HG03520 (cell line): ENCODE results near the gene TMEM63C.

ENCODE experiments used
- ATAC-seq: cut with Tn5 transposase; IDR thresholded peaks from one replicate; pipeline ENCODE4 v1.9.1; 2021; ENCODE audit warnings: mild to moderate bottlenecking, moderate library complexity; ENCODE audit not compliant: unreplicated experiment

The TMEM63C gene

DNA sequence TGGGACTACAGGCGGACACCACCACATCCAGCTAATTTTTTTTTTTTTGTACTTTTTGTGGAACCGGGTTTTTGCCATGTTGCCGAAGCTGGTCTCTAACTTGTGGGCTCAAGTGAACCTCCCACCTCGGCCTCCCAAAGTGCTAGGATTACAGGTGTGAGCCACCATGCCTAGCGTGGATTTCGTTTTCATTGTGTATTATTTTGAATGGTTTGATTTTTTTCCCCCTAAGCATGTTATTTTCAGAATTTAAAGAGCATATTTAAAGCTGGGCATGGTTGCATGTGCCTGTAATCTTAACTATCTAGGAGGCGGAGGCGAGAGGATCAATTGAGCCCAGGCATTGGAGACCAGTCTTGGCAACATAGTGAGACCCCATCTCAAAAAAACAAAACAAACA is 13.1 kb downstream of the TMEM63C start:
- no peak for ATAC-seq

DNA sequence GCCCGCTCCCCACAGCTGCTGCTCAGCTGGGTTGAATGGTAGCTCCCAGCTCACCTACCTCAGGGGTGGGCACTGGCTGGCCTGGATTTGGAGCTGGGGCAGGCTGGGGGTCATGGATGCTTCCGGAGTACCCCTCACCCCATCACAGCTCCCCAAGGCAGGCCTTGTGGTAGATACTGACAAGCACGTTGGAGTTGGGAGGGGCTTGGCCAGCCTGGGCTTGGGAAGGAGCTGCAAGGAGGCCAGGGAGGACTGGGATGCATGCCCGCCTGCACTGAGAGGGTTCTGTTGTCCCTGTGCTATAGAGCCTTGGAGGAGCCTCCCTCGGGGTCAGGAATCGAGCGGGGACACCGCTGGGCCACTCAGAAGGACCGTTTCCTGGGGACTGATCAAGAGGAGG is 14.2 kb downstream of the TMEM63C start:
- no peak for ATAC-seq

DNA sequence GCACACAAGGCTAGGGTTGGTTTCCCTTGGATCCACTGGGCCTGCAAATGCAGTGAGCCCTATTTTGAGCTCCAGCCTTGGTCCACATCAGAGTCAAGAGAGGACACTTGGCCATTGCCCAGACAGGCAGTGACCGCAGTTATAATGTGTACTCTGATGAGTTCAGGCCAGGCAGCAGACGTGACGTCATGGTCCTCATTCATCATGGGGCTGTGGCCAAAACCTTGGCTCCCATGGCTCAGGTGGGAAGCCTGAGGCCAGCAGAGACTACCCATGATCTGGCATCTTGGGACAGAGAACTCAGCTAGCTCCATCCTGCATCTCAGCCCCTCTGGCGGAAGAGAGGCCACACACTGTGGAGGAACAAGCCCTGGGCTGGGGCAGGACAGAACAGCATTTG is 16.4 kb downstream of the TMEM63C start:
- ATAC-seq: no peak

DNA sequence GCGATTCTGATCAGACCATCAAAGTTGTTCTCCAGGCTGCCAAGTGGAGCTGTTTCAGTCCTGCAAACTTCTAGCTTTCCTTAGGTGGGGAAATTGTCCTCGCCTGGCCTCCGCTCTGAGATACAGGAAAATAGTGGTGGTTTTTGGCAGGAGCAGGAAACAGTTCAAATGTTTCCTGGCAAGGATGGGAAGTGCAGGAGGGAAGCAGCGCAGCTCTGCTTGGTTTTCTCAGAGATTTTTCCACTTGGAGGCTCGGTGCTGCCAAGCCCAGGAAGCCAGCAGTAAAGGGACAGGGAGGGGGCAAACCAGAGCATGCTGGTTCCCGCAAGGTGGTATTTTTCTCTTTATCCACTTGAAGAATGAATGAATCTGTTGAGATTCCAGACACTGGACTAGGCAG is 17.0 kb downstream of the TMEM63C start:
- ATAC-seq: no peak

DNA sequence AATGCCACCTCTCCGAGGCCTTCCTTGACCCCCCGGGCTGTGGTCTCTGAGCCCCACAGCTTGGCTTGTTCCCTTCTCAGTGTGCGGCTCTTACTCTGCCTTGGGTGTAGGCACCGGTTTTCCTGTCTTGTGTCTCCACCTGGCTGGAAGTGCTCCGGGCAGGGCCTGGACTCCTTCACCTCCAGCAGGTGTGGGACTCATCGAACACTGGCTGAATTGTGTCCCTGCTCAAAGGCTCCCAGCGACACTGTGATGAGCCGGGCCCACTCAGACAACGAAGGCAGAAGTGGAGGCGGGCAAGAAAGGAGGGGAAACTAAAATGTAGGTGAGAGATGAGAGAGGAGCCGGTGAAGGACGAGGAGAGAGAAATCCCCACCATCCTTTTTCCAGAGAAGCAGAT is 18.0 kb downstream of the TMEM63C start:
- no peak for ATAC-seq

DNA sequence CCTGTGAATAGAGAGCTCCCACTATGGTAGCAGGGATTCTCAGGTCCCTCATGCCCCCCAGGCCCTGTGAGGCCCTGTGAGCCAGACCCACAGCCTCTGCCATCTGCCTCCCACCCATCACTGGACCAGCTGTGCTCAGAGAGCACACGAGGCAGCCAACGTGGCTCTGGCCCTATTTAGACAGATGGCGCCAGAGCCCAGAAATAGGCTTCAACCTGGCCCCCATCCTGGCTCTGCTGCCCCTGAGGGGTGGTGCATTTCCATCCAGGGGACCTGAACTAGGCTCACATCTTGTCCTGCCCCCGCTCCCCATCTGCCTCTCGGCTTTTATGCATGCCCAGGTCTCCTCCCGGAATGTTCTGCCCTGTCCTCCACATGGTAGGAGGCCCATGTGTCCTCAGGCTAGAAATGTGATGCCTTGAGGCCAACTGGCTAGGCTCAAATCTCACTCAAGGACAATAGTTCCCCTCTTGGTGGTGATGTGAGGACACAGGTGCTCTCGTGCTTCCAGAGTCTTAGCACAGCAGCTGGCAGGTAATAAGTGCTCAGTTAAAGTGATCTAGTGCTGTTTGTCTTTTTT is 18.9 kb downstream of the TMEM63C start:
- ATAC-seq: no peak

DNA sequence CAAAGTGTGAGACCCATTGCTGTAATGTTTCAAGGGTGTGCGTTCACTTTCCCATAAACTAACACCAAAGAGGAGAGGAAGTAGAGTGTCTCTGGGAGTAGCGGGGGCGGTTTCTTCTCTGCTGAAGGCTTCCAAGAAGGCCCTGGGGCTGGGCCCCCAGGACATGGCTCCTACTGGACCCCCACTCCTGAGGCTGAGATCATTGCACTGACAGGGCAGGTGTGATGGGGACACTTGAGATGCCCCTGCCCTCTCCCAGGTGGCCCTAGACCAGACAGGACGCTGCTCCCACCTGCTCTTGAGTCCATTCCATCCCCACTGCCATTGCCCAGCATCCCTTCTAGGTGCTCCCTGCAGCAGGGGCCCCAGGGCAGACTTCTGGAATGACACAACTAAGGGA is 20.1 kb downstream of the TMEM63C start:
- ATAC-seq: no peak

DNA sequence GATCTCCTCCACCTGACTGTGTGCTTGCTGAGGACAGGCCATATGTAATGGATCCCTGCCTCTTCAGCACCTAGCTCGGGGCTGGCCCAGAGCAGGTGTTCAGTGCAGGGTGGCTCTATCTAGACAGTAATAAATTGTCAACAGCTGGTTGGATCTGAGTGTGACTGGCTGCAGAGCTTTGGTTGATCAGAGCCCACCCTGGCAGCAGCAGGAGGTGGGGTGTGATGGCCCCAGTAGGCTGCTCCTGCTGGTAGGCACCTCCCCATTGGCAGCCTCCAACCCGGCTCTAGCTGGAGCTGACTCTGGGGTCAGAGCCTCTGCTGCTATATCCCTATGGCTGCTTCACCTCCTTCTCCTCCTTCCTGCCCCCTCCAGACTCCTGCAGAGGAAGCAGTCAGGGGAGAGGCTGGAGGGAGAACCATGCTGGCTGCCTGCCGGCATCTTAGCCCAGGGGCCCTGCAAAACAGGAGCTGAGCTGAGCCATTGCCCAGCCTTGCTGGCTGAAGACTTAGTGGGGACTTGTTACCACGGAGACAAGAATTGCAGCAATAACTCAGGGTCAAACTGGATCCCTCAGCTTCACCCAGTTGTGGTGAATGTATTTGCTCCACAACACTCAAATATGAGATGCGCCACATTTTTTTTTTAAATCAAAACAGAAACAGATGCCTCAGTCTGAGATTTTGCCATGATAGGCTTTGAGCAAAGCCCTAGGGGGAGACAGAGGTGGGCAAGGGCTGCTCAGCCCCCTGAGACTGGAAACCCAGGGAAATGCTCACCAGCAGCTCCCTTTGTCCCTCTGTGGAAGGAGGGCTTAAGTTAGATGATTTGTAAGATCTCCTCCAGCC is 22.2 kb downstream of the TMEM63C start:
- no peak for ATAC-seq

DNA sequence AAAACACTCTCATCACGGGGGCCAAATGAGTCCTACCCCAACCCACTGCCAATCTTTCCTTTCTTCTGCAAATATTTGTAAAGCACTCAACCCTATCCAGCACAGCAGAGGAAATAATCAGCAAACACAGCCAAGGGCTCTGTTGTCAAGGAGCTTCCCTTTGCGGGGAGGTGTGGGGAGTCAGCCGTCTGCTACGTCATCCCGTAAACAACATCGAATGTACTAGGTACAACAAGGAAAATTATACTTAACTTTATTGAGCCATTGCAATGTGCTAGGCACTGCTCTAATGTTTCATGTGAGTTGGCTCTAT is 22.8 kb downstream of the TMEM63C start:
- no peak for ATAC-seq

DNA sequence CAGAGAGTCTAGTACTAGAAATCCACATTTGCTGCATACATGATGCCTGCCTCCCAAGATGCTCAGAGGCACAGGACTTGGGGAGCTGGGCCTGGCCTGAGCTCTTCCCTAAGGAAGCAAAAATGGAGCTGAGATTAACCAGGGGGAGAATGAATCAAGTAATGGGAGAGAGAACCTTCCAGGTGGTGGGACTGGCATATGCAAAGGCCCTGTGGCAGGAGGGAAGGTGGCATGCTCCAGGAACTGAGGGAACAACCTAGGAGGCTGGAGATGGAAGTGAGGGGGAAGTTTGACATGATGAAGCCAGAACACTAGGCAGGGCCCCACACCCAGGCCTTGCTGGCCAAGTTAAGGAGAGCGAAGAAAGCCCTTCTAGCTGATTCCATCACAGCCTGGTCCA is 23.3 kb downstream of the TMEM63C start:
- ATAC-seq: no peak

DNA sequence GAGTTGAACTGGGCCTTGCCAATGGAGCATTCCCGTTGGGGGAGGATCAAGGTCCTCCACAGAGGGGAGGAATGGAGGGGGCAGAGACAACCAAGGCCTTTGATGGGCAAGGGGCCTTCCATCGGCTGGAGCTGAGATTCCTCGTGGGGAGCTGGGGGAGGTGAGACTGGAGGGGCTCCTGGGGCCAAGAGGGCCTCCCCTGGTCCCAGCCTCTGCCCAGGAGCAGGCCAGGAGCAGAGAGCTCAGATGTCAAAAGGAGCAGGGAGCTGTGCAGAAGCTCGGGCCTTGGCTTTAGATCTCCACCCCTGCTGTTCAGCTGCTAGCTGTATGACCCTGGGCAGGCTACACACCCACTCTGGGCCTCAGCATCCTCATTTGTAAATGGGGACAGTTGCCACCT is 24.0 kb downstream of the TMEM63C start:
- no peak for ATAC-seq

DNA sequence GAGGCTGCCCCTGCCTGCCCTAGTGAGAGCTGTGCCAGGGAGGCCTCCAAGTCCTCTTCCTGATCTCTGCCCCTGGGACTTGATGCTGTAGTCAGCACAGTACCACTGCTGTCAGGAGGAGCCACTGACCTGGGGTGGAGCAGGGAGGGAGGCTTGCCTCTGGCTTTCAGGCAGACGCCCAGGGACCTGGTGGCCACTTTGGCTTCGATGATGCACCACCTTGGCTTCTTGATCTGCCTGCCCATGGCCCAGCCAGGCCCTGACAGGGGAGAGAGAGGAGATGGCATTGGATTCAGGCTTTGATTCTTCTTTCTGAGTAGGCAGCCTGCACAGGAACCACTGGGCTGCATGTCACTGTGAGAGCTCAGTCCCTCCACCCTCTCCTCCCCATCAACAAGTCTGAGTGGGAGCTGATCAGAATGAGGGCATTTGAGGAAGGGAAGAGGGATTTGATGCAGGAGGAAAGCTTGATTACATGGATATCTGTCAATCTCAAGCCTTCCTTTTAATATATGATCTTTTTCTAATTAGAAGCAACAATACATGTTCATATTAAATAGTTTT is 24.7 kb downstream of the TMEM63C start:
- ATAC-seq: no peak

DNA sequence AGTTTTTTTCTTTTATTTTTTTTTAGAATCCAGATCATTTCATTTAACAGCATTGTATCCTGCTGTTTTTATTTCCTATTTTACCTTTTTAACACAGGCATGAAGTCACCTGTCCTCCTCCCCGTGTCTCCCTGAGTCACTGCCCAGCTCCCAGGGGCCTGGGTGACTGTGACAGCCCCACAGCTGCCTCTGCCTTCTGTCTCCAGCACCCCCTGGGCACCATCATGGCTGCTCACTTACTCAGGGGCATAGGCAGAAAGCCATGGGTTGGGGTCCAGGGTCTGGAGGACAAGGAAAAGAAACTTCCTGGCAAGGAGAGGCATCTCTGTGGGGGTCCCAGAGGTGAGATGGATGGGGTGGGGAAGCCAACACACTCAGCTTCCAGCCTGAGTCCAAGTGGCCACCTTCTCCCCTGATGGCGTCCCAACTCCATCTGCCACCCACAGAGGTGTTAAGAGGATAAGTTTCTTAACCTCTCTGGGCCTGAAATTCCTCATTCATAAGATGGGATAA is 25.3 kb downstream of the TMEM63C start:
- no peak for ATAC-seq

DNA sequence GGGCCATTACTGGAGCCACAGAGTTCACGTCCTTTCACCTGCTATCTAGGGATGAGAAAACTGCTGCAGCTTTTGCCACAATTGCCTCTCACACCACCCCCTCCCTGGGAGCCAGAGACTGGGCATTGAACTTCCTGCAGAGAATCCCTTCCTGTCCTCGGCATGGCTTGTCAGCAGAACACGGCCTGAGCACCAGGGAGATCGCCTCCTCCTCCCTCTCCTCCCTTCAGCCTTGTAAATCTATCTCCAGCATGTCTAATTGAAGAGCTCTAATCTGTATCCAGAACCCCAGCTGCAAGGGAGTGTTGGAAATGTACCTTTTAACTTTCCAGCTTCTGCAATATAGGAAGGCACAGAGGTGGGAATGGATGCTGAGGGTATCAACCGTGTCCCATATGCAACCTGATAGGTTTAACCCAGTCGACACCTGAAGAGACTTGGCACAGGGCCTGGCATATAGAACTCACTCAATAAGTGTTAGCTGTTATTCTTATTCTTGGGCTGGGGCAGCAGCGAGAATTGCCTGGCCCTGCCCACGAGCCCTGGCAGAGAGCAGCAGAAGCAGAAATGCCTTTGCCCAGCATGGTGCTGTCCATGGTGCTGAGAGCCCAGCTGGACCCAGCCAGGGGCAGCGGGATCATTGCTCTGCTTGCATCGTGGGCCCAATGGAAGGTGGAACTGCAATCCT is 26.8 kb downstream of the TMEM63C start:
- no peak for ATAC-seq

DNA sequence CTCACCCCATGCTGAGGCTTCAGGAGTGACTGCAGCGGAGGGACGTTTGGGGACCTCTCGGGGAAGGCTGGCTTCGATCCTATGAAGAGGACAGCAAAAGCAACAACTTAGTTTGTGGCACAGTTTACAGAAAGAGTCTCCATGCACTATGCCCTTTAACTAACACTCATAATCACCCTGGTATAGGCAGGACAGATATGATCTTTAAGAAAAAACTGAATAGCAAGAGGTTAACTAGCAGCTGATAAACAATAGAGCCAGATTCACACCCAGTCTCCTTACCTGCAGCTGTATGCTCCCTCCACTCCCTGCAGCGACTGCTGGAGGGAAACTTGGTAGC is 27.4 kb downstream of the TMEM63C start:
- no peak for ATAC-seq

DNA sequence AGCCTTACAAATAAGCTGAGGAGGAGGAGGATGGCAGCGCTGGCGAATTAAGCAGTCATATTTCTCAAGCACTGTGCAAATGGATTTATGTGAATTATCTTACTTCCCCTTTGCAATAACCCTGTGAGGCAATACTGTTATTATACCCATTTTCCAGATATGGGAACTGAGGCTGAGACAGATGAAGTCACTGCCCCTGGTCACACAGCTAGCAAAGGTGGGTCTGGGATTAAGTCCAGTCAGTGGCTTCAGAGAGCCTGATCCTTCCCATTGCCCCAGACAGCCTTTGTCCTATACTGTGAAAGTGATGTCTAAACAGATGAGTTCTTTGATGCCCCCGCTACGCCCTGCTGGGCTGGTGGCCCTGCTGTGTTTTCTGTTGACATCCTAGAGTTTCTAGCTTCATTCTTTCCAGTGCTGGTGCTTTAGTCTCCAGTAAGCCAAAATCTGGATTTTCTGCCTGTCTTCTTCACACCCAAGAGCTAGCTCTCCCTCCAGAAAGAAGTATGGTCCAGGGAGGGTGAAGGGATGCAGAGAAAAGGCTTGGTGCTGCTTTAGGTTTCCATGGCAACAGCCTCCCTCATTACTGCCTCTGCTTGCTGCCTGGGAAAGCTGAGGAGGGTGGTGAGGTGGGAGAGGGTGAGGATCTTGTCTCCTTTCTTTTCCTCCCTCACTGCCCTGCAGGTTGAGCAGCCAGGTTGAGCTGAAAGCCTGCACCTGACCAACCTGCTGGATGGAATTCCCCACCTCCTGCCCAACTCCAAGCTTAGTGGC is 30.7 kb downstream of the TMEM63C start:
- ATAC-seq: no peak

DNA sequence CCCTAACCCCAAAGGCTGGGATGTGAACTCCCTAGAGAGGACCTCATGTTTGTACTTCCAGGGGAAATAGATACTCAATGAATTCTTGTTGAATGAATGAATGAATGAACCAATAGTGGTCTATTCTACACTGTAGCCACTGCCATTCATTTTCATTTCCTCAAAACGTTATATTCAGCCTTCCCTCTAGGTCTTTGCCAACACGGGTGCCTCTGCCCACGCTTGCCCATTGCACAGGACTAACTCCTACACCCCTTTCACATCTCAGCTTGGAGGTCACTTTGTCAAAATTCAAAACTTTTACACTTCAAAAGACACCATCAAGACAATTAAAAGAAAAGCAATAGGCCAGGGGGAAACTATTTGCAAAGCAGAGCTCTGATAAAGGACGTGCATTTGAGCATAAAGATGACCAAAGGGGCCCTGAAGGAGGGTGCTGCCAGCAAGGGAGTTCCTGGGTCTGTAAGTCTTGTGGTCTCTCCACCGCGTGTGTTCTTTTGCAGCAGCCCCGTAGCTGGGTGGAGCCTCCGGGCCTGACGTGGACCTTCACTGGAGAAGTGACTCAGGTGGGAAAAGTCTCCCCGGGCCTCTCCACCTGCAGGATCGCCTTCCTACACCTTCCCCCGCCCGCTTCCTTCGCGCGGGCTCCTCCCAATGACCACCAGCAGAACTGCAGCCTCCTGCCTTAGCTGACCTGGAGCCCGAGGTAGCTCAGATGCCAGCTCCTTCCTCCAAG is 31.5 kb downstream of the TMEM63C start:
- no peak for ATAC-seq

DNA sequence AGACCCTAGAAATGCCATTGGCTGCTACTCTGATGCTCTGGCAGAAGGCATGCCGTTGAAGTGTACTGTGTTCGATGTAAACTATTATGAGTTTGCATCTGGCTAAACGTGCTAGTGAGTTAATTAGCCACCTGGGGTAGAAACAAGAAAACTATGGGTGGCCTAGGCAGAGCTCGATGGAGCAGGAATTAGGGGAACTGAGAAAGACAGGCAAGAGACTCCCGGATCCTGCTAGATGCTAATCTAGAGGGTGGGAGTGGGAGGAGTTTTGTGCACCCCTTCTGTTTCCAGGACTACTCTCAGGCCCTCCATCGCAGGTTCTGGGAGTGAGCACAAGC is 32.0 kb downstream of the TMEM63C start:
- no peak for ATAC-seq

DNA sequence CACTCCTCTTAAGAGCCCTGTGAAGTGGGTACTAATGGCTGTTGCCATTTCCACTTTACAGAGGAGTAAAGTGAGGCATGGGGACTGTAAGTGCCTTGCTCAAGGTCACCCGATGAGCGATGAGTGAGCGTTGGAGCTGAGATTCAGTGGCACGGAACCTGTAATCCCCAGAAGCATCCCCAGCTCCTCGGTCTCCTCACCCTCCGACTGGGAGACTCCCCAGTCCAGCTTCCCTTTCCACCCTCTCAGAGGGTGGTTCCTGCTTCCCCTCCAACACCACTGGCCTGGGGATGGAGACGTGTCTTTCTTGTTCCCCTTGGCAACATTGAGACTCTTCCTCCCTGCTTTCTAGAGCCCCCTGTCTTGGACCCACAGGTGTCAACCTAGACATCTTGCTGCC is 32.6 kb downstream of the TMEM63C start:
- ATAC-seq: no peak

DNA sequence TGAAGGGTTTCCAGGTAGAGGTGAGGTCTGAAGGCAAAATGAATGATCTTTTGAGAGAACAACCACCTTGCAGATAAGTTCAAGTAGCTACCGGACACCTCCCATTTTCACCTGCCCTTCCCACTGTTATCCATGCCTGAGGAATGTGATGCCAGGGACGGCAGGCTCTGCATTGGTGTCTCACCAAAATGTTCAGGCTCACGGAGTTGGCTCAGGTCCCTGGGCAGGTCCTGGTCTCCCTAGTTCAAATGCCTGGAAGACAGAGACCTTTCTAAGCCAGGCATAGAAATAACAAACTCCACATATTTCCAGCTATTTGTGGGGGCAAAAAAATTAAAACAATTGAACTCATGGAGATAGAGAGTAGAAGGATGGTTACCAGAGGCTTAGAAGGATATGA is 36.0 kb downstream of the TMEM63C start:
- no peak for ATAC-seq

DNA sequence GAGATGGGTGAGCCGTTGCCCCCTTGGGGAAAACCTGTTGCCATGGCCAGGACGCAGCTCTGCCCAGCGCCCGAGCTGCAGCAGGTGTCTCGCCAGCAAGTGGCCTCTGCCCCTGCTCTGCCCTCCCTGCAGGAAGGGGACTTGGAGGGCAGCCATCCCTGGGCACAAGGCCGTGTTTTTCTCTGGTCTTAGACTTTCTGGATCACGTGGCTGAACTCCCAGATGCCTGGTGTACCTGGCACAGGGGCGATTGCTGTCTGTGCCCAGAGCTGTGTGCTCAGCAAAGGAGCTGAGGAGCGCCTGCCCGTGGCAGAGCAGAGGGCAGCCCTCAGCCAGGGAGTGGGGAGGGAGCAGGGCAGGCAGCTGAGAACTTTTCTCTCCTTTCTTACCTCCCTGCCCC is 38.0 kb downstream of the TMEM63C start:
- ATAC-seq: no peak
